HEK293T (cell line): ENCODE data around the gene MFRP.

Experiments used
- ARNT ChIP-seq: fragments of 450-650 bp; IDR thresholded peaks from 2 replicates; pipeline ENCODE4 v1.6.1; 2017; ENCODE audit warnings: mild to moderate bottlenecking
- BHLHE40 ChIP-seq: fragments of 450-650 bp; IDR thresholded peaks from 2 replicates; pipeline ENCODE4 v1.6.1; 2016; ENCODE audit warnings: mild to moderate bottlenecking, moderate library complexity, borderline replicate concordance
- ELF4 ChIP-seq: fragments of 450-650 bp; IDR thresholded peaks from 2 replicates; pipeline ENCODE4 v1.6.1; 2017; ENCODE audit warnings: antibody characterized with exemption
- FOXA1 ChIP-seq: fragments of 450-650 bp; IDR thresholded peaks from 2 replicates; pipeline ENCODE4 v1.6.1; 2016; ENCODE audit warnings: mild to moderate bottlenecking
- FOXK2 ChIP-seq: fragments of 450-650 bp; IDR thresholded peaks from 2 replicates; pipeline ENCODE4 v1.6.1; 2016; ENCODE audit warnings: mild to moderate bottlenecking
- HDGF ChIP-seq: fragments of 450-650 bp; IDR thresholded peaks from 2 replicates; pipeline ENCODE4 v1.6.1; 2017; ENCODE audit warnings: antibody characterized with exemption, borderline replicate concordance
- LEF1 ChIP-seq: fragments of 450-650 bp; IDR thresholded peaks from 2 replicates; pipeline ENCODE4 v1.6.1; 2017; ENCODE audit warnings: mild to moderate bottlenecking, borderline replicate concordance
- SP1 ChIP-seq: fragments of 450-650 bp; IDR thresholded peaks from 2 replicates; pipeline ENCODE4 v1.6.1; 2017
- ZNF384 ChIP-seq: fragments of 450-650 bp; IDR thresholded peaks from 2 replicates; pipeline ENCODE4 v1.6.1; 2016
- TF ChIP-seq, protein P1 (sequence below): fragments of 450-650 bp; IDR thresholded peaks from 2 replicates; pipeline ENCODE4 v1.6.1; 2016

DNA sequence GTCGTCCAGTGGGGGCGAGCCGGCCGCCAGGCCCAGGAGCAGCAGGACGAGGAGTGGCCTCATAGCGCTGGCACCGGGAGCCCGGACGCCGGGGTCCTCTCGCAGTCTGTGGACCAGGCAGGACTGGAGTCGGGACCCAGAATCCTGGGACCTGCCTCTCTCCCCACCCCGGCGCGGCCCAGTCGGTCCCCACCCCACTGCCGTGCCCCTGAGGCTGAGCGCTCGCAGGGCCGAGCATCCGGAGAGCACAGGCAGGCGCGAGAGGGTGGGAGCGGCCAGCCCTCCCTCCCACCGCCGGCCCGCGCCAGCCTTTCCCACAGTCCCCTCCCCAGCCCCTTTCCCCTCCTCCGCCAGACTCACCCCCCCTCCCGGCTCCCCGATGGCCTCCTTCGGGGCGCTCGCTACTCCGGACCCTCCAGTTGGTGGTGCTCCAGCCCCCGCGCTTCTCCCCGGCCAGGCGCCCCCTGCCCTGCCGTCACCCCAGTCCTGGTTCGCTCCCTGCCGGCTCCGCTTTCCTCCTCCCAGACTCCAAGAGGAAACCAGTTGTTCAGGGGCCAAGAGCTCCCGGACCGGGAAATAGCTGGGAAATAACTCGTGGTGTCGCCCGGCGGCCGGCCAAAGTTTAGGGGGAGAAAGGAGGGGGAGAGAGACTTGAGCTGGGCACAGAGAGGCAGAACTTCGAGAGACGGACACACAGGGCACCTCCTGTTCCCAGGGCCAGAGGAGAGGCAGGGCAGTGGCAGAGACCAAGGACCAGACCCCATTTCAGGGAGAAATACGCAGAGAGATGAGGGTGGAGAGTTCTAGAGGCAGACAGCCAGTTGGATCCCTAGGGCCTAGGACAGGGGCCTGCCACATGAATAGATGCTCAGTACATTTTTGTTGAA lies 5.9 kb downstream of the MFRP start, which contains the start of gene C1QTNF5:
- TF ChIP-seq FOXA1 (no peak), SP1 (no peak), ELF4 (no peak), LEF1 (no peak), BHLHE40 (no peak), ARNT (no peak), FOXK2 (no peak), HDGF (no peak), ZNF384 (no peak)
- TF ChIP-seq, protein P1, sequence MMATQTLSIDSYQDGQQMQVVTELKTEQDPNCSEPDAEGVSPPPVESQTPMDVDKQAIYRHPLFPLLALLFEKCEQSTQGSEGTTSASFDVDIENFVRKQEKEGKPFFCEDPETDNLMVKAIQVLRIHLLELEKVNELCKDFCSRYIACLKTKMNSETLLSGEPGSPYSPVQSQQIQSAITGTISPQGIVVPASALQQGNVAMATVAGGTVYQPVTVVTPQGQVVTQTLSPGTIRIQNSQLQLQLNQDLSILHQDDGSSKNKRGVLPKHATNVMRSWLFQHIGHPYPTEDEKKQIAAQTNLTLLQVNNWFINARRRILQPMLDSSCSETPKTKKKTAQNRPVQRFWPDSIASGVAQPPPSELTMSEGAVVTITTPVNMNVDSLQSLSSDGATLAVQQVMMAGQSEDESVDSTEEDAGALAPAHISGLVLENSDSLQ: no peak
